NB4 (cell line): ENCODE data around the gene MRPL14.

Experiments used
- DNase-seq: peaks from one replicate; pipeline ENCODE4 v3.0.0; 2010; ENCODE audit warnings: low read depth
- H3K4me3 ChIP-seq: one replicate; pipeline ENCODE4 v1.5.1; 2011; ENCODE audit warnings: mild to moderate bottlenecking, low read depth, low read length, moderate library complexity
- MYC ChIP-seq: IDR thresholded peaks from 2 replicates; pipeline ENCODE4 v1.6.1; 2011; ENCODE audit warnings: low read depth, low read length
- POLR2A ChIP-seq: IDR thresholded peaks from 2 replicates; pipeline ENCODE4 v1.6.1; 2011; ENCODE audit warnings: mild to moderate bottlenecking; ENCODE audit not compliant: insufficient read length; ENCODE audit errors: extremely low read depth
- TF ChIP-seq, protein P1 (sequence below): IDR thresholded peaks from one replicate; pipeline ENCODE4 v1.5.1; 2012; ENCODE audit warnings: low read depth, low read length
- TF ChIP-seq, protein P2 (sequence below): IDR thresholded peaks from 2 replicates; pipeline ENCODE4 v1.6.1; 2011; ENCODE audit warnings: low read depth, low read length

Gene MRPL14

DNA sequence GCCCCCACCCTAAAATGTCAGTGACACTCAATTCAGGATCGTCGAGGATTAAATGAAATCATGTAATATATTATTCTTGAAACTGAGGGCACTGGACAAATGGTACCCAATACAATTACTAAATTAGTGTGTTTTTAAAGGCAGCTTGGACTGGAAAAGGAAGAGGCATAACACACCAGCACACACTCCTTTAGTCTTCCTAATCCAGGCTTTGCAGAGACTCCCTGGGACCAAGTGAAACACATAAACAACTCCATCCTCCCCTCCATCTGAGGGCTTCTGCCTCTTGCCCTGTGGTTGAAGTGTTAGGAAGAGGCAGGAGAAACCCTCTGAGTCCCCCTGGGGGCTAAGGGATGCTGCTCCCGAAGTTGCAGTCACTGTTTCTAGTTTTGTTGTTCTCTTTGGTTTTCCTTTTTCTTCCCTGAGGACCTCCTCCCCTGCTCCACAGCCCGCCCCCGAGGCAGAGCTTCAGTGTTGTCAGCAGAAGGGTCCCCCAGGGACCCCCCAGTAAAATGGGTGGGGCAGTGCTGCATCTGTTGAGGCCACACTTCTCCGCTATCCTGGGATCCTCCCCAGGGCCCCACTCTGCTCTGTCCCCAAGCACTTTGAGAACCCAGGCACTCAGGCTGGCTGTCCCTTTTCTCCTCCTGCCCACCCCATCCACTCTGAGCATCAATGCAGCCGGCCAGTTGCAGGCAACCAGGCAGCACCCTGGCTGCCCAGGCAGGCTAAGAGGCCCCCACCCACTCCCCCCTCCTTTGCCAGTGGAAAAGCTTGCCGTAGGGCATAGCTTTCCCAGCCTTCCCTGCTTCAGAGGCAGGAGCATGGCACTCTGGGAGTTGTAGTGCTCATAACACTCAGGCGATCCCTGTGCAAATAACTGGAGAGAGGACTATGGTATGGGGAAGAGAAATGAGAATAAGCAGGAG is 6.0 kb upstream of the MRPL14 start:
- TF ChIP-seq POLR2A (no peak), MYC (no peak)
- TF ChIP-seq, protein P1, sequence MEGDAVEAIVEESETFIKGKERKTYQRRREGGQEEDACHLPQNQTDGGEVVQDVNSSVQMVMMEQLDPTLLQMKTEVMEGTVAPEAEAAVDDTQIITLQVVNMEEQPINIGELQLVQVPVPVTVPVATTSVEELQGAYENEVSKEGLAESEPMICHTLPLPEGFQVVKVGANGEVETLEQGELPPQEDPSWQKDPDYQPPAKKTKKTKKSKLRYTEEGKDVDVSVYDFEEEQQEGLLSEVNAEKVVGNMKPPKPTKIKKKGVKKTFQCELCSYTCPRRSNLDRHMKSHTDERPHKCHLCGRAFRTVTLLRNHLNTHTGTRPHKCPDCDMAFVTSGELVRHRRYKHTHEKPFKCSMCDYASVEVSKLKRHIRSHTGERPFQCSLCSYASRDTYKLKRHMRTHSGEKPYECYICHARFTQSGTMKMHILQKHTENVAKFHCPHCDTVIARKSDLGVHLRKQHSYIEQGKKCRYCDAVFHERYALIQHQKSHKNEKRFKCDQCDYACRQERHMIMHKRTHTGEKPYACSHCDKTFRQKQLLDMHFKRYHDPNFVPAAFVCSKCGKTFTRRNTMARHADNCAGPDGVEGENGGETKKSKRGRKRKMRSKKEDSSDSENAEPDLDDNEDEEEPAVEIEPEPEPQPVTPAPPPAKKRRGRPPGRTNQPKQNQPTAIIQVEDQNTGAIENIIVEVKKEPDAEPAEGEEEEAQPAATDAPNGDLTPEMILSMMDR, result no peak
- TF ChIP-seq, protein P2, sequence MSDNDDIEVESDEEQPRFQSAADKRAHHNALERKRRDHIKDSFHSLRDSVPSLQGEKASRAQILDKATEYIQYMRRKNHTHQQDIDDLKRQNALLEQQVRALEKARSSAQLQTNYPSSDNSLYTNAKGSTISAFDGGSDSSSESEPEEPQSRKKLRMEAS, result no peak
- peak; percentile 40 for DNase-seq
- no peak overlapping the region for H3K4me3 ChIP-seq

DNA sequence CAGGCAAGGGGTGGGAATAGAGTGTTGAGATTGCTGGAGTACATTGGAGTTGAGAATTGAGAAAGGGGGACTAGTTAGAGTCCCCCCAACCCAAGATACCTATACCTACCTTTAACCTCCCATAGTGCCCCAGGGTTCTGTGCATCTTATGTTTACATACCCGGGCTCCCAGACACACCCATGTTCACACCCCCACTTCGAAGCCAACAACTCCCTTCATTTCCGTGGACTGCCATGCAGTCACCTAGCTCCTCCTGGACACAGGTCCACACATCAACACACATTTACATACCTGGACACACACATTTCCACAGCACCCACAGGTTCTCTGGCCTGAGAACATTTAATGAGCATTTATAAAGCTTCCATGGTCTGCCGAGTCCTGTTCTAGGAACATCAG is 5.2 kb upstream of the MRPL14 start:
- TF ChIP-seq, protein P2, result no peak
- TF ChIP-seq POLR2A, result no peak
- no peak for TF ChIP-seq MYC
- TF ChIP-seq, protein P1, result no peak
- DNase-seq, result no peak
- H3K4me3 ChIP-seq, result no peak overlapping the region

DNA sequence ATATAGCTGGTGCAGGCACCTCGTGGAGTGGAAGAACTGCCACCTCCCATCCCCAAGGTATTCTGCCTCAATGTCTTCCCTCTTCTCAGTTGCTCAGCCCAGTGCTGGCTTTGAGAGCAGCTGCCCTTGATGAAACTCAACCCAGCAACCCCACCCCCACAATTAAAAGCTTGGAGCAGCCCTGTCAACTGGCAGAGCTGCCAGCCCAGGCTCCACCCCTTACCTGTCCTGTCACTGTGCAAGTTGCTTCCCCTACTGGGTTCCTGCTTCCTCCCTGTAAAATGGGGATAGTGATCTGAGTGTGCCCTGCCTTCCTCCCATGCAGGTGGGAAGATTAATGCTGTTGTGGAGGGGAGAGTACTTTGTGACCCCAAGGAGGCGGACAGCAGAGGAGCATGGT is 4.6 kb upstream of the MRPL14 start:
- no peak overlapping the region for H3K4me3 ChIP-seq
- no peak for DNase-seq
- no peak for TF ChIP-seq MYC
- TF ChIP-seq, protein P1, result no peak
- TF ChIP-seq POLR2A, result no peak

DNA sequence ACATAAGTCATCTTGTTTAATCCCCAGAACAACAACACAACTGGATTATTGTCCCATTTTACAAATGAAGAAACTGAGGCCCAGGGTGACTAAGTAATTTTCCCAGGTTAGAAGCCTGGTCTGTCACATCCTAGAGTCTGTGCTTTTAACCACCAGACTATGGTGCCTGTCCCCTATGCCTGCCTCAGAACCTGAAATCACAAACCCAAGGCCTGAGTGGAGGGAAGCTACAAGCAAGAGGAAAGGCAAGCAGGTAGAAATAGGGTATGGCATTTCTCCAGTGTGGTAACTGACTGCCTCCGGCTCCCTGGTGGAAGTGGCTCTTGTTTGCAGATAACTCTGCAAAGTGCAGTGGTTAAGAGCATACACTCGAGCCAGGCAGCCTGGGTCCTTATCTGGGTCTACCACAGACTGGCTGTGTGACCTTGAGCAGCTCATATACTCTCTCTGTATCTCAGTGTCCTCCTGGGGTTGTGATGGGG is 2.6 kb upstream of the MRPL14 start:
- TF ChIP-seq POLR2A (no peak), MYC (no peak)
- TF ChIP-seq, protein P1, result no peak
- TF ChIP-seq, protein P2, result no peak
- H3K4me3 ChIP-seq, result no peak overlapping the region
- no peak for DNase-seq

DNA sequence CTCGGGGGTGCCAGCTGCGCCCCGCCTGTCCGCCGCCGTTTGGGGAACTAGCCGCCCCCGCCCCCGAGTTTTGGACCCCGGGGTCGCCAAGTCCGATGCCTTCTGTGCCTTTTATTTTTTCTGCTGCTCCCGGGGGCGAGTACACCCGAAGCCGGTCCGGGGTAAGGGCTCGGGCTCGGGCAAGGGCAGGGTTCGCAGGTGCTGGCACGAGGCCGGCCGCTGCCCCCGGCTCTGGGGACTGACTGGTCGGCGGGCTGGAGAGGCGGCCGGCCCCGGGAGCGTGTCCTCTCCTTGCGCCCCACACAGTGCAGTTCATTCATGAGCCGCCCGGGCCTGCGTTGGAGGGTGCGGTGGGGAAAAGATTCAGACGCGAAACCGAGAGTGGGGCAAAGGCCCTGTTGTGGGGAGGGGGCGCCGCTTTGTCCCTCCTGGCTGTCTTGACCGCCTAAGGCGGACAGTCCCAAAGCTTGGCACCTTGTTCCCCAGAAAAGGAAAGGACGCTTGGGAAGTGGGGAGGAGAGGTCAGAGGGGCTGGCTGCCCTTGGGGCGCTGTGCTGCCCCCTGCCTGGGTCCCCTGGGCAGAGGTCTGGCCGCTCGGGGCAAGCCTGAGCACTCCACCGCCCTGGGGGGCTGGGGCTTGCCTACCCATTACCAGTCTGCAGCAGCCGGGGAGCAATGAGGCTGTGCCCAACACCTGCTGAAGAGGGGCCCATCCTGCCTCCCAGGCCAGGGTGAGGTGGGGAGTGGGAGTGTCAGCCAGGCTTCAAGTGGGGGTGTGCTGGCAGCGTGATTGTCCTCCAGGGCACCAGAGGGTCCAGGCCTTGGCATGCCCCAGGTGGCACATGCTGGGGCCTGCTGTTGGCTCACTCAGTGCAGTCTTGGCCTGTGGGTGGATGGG is 1.0 kb upstream of the MRPL14 start:
- TF ChIP-seq MYC (no peak), POLR2A (no peak)
- TF ChIP-seq, protein P2, result no peak
- TF ChIP-seq, protein P1, result no peak
- peak overlapping the region; percentile 61 for H3K4me3 ChIP-seq
- DNase-seq, result peak; percentile 64
